Body of pancreas (tissue), 4 donors: ENCODE data around the gene MRLN.
"Not testable (repeated sequence)": the region's sequence is repeated elsewhere in the genome, so short reads cannot be mapped to it uniquely, and the experiment has no call there.

Experiments used
- POLR2A ChIP-seq, 3 donors: fragments of 450-650 bp; IDR thresholded peaks; one replicate each; pipeline ENCODE4 v1.6.1; 2016; ENCODE audit warnings: antibody characterized with exemption in 3 of 3, mild to moderate bottlenecking in 2 of 3
- TF ChIP-seq, protein P1 (sequence below), 7 experiments: fragments of 450-650 bp in 4 of 7; fragments of 200-600 bp in 3 of 7; sonication (generic) in 3 of 7; IDR thresholded peaks; one replicate each; pipeline ENCODE4 v1.5.1; 2016 to 2019; ENCODE audit warnings: antibody characterized with exemption in 7 of 7

DNA sequence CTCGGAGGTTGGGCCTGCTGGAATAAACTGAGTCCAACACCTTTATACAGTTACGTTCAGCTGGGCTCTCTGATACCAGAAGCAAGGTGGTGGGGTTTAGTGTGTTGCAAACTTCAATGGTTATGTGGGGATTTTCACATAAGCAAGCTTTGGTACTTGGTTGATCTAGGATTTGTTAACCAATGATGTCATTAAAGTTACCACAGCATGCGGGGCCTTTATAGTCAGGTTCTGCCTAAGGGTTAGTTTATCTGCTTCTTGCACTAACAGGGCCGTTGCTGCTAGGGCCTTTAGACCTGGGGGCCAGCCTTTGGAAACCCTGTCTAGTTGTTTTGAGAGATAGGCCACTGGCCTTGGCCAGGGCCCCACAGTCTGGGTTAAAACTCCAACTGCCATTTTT lies 24.1 kb downstream of the MRLN start:
- TF ChIP-seq, protein P1, sequence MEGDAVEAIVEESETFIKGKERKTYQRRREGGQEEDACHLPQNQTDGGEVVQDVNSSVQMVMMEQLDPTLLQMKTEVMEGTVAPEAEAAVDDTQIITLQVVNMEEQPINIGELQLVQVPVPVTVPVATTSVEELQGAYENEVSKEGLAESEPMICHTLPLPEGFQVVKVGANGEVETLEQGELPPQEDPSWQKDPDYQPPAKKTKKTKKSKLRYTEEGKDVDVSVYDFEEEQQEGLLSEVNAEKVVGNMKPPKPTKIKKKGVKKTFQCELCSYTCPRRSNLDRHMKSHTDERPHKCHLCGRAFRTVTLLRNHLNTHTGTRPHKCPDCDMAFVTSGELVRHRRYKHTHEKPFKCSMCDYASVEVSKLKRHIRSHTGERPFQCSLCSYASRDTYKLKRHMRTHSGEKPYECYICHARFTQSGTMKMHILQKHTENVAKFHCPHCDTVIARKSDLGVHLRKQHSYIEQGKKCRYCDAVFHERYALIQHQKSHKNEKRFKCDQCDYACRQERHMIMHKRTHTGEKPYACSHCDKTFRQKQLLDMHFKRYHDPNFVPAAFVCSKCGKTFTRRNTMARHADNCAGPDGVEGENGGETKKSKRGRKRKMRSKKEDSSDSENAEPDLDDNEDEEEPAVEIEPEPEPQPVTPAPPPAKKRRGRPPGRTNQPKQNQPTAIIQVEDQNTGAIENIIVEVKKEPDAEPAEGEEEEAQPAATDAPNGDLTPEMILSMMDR (IDR thresholded peaks at IDR 0.05) = not testable (repeated sequence)
- TF ChIP-seq POLR2A (IDR thresholded peaks at IDR 0.05) = not testable (repeated sequence)
